Stimulated activated naive CD8-positive, alpha-beta T cell treated with anti-CD3 and anti-CD28 coated beads, Interleukin-15, amount 100 ng/mL, for 72 hours (primary cell): Measurements from ENCODE around the gene SMC3.

Source experiments
- ATAC-seq: fragments of 150-1000 bp; cut with Tn5 transposase; 2 replicates; pipeline ENCODE4 v1.10.0; 2021; ENCODE audit warnings: mild to moderate bottlenecking, moderate library complexity
- DNase-seq, 2 donors: peaks; one replicate each; pipeline ENCODE4 v3.0.0; 2021 to 2022
- H3K27ac Mint-ChIP-seq, 2 donors: one replicate each; pipeline ENCODE4 v1.8.0; 2022; ENCODE audit warnings: mild to moderate bottlenecking in 2 of 2, mixed read lengths in 2 of 2, moderate library complexity in 2 of 2
- H3K27me3 Mint-ChIP-seq: one replicate; pipeline ENCODE4 v1.8.0; 2022; ENCODE audit warnings: mixed read lengths
- H3K4me1 Mint-ChIP-seq: one replicate; pipeline ENCODE4 v1.8.0; 2022; ENCODE audit warnings: mild to moderate bottlenecking, mixed read lengths
- H3K4me3 Mint-ChIP-seq, 2 donors: one replicate each; pipeline ENCODE4 v1.8.0; 2022; ENCODE audit warnings: mild to moderate bottlenecking in 2 of 2, mixed read lengths in 2 of 2, moderate library complexity in 1 of 2
- H3K9me3 Mint-ChIP-seq, 2 donors: one replicate each; pipeline ENCODE4 v1.8.0; 2022; ENCODE audit warnings: mixed read lengths in 2 of 2

The SMC3 gene

DNA sequence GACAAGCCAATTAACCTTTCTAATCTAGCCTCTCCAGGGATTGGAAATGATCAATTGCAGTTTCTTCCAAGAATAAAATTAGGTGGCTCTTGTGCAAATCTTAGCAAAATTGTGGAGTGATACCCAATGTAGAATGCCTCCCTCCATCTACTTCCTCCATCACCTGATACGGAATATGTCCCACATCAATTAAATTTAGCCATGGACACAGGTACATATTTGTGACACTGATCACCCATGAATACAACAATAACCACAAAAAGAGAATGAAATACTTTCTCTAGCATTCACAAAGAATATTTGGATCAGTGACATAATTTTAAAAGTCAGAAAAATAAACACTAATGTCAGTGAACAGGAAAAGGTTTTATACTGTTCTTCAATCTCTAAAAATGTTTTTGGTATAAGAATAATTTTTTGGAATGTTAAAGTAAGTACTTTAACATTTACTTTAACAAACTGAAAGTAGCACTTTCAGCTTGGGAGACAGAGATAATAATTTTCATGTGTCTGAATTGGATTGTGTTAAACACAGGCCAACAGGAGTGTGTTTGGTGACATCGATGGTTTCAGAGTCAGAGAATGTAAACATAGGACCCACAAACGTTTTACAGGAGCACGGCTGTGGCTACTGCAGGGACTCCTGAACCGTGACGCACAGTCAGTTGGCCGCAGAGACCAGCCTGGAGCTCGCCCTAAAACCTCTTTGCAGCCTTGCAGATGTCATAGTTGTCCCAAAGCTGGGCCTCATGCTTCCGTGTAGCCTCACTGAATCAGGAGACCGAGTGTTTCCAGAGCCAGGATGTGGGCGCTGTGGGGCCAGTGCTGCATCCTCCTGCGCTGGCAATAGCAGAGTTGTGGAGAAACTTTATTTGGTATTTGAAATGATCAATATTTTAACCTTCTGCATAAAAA lies 83.8 kb downstream of the SMC3 start:
- peak overlapping the region; percentile 12 to 44 for H3K4me3 Mint-ChIP-seq
- DNase-seq (peak in 1 of 2 donors; percentile 22), ATAC-seq (peak; percentile 83)
- H3K9me3 Mint-ChIP-seq = no peaks in the 10 kb centered on the region
- H3K27me3 Mint-ChIP-seq = peaks cover 62% of the 10 kb centered on the region
- no peak overlapping the region for H3K27ac Mint-ChIP-seq
- peaks cover 36% of the 10 kb centered on the region for H3K4me1 Mint-ChIP-seq

DNA sequence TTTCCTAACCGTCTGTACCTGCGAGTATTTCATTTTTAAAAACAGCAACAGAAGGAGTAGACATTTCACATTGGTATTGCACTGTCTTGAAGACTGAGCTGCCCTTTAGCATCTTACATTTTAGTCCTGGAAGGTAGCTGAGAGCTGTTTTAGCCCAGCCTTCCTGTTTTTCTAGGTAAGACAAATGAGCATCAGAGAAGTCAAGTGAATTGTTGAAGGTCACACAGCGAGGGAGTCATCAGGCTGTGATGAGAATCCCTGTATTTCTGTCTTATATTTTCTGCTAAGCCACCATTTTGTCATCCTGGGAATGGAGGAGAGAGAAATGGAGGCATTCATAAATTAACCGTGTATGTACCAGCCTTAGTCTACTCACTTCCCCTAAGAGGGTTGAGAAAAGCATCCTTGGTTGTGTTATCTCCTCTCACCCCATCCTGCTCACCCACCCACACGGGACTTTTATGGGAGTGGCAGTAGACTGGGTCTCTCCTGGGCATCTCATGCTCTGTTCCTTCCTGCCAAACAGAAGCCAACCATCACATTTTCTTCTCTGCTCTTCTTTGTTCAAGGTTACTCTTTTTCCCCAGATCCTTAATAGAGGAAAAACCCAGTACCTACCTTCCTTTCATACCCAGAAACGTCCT lies 85.1 kb downstream of the SMC3 start:
- Mint-ChIP-seq H3K27me3 (peaks cover 56% of the 10 kb centered on the region), H3K4me1 (peaks cover 36% of the 10 kb centered on the region), H3K9me3 (no peaks in the 10 kb centered on the region), H3K27ac (no peak overlapping the region), H3K4me3 (no peak overlapping the region)
- ATAC-seq (no peak), DNase-seq (no peak)
